ENCODE results near the gene ERFE.

Gene ERFE

DNA sequence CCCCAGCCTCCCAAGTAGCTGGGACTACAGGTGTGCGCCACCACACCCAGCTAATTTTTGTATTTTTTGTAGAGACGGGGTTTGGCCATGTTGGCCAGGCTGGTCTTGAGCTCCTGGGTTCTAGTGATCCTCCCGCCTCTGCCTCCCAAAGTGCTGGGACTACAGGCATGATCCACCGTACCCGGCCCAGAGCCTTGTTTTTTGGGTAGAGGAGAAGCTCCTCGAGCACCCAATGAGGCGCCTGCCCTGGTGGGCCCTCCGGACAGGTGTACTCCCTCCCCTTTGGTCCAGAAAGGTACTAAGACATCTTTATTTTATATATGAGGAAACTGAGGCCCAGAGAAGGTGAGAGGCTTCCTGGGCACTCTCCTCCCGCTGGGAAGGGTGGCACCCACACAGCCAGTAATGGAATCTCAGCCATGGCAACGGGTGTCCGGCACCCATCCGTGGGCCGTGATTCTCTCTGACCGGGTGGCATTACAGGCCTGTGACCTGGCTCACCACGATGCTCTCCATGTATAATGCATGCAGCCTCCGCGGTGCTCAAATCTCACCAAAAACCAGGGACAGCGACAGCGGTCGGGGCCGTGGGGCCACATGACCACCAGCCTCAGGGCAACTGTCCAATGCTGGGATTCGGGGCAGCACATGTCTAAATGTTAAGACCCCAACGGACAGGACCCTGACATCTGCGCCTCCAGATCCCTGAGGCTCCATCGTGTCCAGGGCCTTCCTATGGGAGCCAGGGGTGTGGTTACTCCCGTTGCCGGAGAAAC lies 37.1 kb upstream of the ERFE start:
- Histone ChIP-seq H3K9me3 (ENCODE audit: control insufficient read depth, low read depth, low read length) (no peaks in the 10 kb centered on the region), H3K36me3 (ENCODE audit: control insufficient read depth, low read depth, low read length) (no peaks in the 10 kb centered on the region), H3K9ac (ENCODE audit: low read length) (no peak overlapping the region), H3K27ac (ENCODE audit: low read length) (no peak overlapping the region), H3K4me1 (ENCODE audit: control insufficient read depth, low read depth, low read length) (no peaks in the 10 kb centered on the region), H3K4me3 (ENCODE audit: low read length) (no peak overlapping the region), H3K27me3 (ENCODE audit: control insufficient read depth, insufficient read depth, low read length) (no peaks in the 10 kb centered on the region)

DNA sequence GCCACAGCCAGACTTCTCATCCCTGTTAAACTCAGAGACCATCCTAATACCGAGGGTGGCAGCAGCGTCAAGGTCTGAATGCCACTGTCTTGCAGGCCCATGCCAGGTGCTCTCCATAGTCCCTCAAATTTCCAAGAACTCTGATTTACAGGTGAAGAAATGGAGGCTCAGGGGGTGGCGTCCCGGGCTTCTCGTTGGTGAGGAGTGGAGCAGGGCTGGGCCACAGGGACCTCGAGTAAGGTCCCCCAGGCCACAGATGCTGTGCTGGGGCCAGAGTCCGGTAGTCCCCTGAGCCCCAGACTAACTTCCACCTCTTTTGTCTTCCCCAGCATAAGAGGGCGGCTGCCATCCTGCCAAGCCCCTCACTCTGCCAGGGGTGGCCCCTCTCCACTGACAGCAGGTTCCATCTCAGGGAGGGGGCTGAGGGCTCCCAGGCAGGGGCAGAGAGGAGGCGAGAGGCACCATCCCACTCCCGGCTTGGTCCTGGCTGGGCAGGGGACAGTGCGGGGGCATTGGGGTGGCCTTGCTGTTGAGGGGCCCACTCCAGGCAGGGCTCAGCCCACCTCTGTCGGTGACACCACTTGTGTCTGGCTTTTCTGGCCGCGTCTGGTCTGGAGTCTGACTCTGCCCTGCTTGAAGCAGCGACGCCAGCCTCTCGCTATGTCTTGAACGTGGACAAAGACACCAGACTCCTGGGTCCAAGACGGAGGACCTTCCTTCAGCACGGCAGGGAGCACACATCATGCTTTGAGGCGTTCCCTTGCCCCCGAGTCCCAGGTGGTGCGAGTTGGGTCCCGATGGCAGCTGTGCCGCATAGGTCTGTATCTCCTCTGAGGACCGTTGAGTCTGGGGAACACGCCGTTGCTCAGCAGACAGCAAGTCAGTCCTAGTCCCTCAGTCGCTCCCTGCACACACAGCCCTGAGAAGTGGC lies 36.2 kb upstream of the ERFE start:
- no peaks in the 10 kb centered on the region for H3K9me3 ChIP-seq (ENCODE audit: control insufficient read depth, low read depth, low read length)
- H3K4me3 ChIP-seq (ENCODE audit: low read length): no peak overlapping the region
- H3K9ac ChIP-seq (ENCODE audit: low read length): no peak overlapping the region
- no peaks in the 10 kb centered on the region for H3K36me3 ChIP-seq (ENCODE audit: control insufficient read depth, low read depth, low read length)
- no peaks in the 10 kb centered on the region for H3K4me1 ChIP-seq (ENCODE audit: control insufficient read depth, low read depth, low read length)
- no peaks in the 10 kb centered on the region for H3K27me3 ChIP-seq (ENCODE audit: control insufficient read depth, insufficient read depth, low read length)
- no peak overlapping the region for H3K27ac ChIP-seq (ENCODE audit: low read length)

DNA sequence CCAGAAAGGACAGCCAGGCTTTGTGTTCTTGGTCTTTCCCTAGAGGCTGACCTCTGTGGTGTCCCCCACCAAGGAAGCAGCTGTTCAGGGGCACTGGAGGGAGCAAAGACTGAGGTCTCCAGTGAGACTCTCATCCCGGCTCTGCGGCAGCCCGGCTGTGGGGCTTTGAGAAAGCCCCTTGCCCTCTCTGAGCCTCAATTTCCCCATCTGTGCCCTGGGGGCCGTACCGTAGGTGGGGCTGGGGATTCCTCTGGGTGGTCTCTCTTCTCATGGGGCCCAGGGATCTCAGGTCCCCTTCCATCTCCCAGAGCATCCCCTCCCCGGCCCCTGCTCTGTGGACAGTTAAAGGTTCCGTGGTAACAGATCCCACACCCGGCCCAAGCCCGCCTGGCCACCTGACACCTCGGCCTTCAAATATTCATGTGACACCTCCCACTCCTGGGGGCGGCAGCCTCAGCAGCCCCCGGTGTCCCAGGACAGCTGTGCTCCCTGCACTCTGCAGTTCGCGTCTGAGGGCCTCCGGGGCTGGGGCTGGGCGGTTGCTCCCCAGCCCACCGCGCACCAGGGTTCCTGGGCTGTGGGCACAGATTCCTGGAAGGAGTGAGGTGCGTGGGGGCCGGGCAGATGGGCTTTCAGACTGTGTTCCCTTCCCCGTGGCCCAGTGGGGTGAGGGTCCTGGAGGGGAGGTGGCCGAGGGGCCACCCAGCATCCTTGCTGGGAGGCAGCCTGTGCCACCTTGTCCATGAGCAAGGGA lies 35.4 kb upstream of the ERFE start:
- Histone ChIP-seq H3K4me3 (ENCODE audit: low read length) (no peak overlapping the region), H3K27me3 (ENCODE audit: control insufficient read depth, insufficient read depth, low read length) (no peaks in the 10 kb centered on the region), H3K9ac (ENCODE audit: low read length) (no peak overlapping the region), H3K27ac (ENCODE audit: low read length) (no peak overlapping the region), H3K36me3 (ENCODE audit: control insufficient read depth, low read depth, low read length) (no peaks in the 10 kb centered on the region), H3K4me1 (ENCODE audit: control insufficient read depth, low read depth, low read length) (no peaks in the 10 kb centered on the region), H3K9me3 (ENCODE audit: control insufficient read depth, low read depth, low read length) (no peaks in the 10 kb centered on the region)

DNA sequence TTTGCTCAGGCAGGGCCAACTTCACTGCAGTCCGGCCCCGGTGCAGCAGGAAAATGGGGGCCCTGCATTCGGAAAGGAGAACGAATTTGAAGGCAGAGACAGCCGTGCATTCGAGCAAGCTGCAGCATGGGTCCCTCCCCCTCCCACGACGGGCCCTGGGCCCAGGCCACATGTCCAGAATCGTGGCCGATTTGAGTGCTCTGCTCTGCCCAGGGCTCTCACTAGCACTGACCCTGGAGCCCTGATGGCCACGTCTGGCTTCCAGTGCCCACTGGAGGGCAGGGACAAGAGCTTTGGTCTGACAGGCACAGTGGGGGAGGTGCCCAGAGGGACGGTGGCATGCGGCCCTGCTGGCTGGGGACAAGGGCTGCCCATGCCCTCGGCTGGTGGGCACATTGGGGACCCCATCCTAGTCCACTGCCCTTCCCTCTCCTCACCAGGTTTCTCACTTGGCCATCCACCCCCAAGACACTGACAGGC lies 34.7 kb upstream of the ERFE start:
- H3K9me3 ChIP-seq (ENCODE audit: control insufficient read depth, low read depth, low read length): no peaks in the 10 kb centered on the region
- H3K27ac ChIP-seq (ENCODE audit: low read length): no peak overlapping the region
- H3K4me3 ChIP-seq (ENCODE audit: low read length): no peak overlapping the region
- no peaks in the 10 kb centered on the region for H3K27me3 ChIP-seq (ENCODE audit: control insufficient read depth, insufficient read depth, low read length)
- H3K4me1 ChIP-seq (ENCODE audit: control insufficient read depth, low read depth, low read length): no peaks in the 10 kb centered on the region
- no peaks in the 10 kb centered on the region for H3K36me3 ChIP-seq (ENCODE audit: control insufficient read depth, low read depth, low read length)
- no peak overlapping the region for H3K9ac ChIP-seq (ENCODE audit: low read length)

DNA sequence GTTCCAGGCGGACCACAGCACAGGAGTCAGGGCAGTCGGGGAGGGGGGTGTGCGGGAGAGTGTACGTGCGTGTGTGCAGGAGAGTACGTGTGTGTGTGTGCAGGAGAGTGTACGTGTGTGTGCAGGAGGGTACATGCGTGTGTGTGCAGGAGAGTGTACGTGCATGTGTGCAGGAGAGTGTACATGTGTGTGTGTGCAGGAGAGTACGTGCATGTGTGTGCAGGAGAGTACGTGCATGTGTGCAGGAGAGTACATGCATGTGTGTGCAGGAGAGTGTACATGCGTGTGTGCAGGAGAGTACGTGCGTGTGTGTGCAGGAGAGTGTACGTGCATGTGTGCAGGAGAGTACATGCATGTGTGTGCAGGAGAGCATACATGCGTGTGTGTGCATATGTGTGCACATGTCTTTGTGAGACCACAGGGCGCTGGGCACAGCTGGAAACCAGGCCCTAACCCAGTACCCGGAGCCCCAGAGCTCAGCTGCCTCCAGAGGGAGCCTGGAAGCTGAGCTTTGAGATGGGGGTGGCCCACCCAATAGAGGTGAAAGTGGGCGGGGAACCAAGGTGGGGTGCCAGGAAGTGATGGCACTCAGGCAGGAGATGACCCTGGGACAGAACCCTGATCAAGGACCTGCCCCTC lies 34.2 kb upstream of the ERFE start:
- Histone ChIP-seq H3K27me3 (ENCODE audit: control insufficient read depth, insufficient read depth, low read length) (no peaks in the 10 kb centered on the region), H3K27ac (ENCODE audit: low read length) (no peak overlapping the region), H3K9ac (ENCODE audit: low read length) (no peak overlapping the region), H3K4me1 (ENCODE audit: control insufficient read depth, low read depth, low read length) (no peaks in the 10 kb centered on the region), H3K36me3 (ENCODE audit: control insufficient read depth, low read depth, low read length) (no peaks in the 10 kb centered on the region), H3K9me3 (ENCODE audit: control insufficient read depth, low read depth, low read length) (no peaks in the 10 kb centered on the region), H3K4me3 (ENCODE audit: low read length) (no peak overlapping the region)

DNA sequence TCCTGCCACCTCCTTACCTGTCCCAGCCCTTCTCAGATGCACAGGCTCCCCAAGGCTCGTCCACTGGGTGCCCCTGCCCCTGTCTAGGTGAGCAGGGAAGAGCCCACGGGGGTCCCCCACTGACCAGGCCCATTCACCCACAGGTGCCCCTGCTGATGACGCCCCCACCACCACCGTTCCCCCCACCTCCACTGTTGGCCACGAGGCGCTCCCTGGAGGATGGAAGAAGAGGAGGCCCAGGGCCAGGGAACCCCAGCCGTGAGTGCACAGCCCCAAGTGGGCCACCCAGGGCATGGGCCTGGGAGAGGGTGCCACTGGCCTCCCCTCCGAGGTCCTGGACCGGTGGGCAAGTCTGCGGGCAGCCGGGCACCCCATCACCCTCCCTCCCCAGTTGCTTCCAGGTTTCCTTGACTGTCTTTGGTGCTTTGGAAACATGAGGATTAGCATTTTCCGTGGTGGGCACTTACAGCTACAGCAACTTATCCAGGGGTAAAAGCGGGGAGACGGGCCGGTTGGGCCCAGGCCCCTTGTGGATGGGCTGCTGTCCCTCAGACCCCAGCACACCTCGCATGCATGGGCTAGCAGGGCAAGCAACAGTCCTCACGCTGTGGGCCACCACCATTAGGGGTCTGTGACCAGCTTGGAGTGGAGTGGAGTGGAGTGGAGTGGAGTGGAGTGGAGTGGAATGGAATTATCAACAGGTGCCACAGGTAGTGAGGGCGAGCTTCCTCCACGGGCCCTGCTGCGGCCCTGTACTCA lies 33.5 kb upstream of the ERFE start:
- no peaks in the 10 kb centered on the region for H3K36me3 ChIP-seq (ENCODE audit: control insufficient read depth, low read depth, low read length)
- H3K4me1 ChIP-seq (ENCODE audit: control insufficient read depth, low read depth, low read length): no peaks in the 10 kb centered on the region
- no peaks in the 10 kb centered on the region for H3K9me3 ChIP-seq (ENCODE audit: control insufficient read depth, low read depth, low read length)
- H3K27me3 ChIP-seq (ENCODE audit: control insufficient read depth, insufficient read depth, low read length): no peaks in the 10 kb centered on the region
- no peak overlapping the region for H3K9ac ChIP-seq (ENCODE audit: low read length)
- H3K27ac ChIP-seq (ENCODE audit: low read length): no peak overlapping the region
- H3K4me3 ChIP-seq (ENCODE audit: low read length): no peak overlapping the region

DNA sequence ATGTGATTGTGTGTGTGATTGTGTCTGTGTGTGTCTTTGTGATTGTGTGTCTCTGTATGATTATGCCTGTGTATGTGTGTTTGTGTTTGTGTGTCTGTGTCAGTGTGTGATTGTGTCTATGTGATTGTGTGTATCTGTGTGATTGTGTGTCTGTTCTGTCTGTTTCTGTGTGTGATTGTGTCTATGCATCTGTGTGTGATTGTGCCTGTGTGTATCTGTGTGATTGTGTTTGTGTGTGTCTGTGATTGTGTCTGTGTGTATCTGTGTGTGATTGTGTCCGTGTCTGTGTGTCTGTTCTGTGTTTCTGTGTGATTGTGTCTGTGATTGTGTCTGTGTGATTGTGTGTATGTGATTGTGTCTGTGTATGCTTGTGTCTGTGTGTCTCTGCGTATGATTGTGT lies 32.4 kb upstream of the ERFE start:
- no peak overlapping the region for H3K4me3 ChIP-seq (ENCODE audit: low read length)
- no peak overlapping the region for H3K27ac ChIP-seq (ENCODE audit: low read length)
- H3K9me3 ChIP-seq (ENCODE audit: control insufficient read depth, low read depth, low read length): no peaks in the 10 kb centered on the region
- H3K4me1 ChIP-seq (ENCODE audit: control insufficient read depth, low read depth, low read length): no peaks in the 10 kb centered on the region
- no peaks in the 10 kb centered on the region for H3K27me3 ChIP-seq (ENCODE audit: control insufficient read depth, insufficient read depth, low read length)
- no peak overlapping the region for H3K9ac ChIP-seq (ENCODE audit: low read length)
- H3K36me3 ChIP-seq (ENCODE audit: control insufficient read depth, low read depth, low read length): no peaks in the 10 kb centered on the region

DNA sequence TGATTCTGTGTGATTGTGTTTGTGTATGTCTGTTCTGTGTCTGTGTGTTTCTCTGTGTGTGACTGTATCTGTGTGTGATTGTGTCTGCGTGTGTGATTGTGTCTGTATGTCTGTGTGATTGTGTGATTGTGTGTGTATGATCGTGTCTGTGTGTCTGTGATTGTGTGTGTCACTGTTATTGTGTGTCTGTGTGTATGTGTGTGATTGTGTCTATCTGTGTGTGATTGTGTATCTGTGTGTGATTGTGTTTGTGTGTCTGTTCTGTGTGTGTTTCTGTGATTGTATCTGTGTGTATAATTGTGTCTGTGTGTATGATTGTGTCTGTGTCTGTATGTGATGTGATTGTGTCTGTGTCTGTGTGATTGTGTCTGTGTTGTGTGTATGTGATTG lies 32.0 kb upstream of the ERFE start:
- no peak overlapping the region for H3K9ac ChIP-seq (ENCODE audit: low read length)
- H3K27ac ChIP-seq (ENCODE audit: low read length): no peak overlapping the region
- no peaks in the 10 kb centered on the region for H3K4me1 ChIP-seq (ENCODE audit: control insufficient read depth, low read depth, low read length)
- no peaks in the 10 kb centered on the region for H3K9me3 ChIP-seq (ENCODE audit: control insufficient read depth, low read depth, low read length)
- no peaks in the 10 kb centered on the region for H3K27me3 ChIP-seq (ENCODE audit: control insufficient read depth, insufficient read depth, low read length)
- H3K4me3 ChIP-seq (ENCODE audit: low read length): no peak overlapping the region
- H3K36me3 ChIP-seq (ENCODE audit: control insufficient read depth, low read depth, low read length): no peaks in the 10 kb centered on the region

DNA sequence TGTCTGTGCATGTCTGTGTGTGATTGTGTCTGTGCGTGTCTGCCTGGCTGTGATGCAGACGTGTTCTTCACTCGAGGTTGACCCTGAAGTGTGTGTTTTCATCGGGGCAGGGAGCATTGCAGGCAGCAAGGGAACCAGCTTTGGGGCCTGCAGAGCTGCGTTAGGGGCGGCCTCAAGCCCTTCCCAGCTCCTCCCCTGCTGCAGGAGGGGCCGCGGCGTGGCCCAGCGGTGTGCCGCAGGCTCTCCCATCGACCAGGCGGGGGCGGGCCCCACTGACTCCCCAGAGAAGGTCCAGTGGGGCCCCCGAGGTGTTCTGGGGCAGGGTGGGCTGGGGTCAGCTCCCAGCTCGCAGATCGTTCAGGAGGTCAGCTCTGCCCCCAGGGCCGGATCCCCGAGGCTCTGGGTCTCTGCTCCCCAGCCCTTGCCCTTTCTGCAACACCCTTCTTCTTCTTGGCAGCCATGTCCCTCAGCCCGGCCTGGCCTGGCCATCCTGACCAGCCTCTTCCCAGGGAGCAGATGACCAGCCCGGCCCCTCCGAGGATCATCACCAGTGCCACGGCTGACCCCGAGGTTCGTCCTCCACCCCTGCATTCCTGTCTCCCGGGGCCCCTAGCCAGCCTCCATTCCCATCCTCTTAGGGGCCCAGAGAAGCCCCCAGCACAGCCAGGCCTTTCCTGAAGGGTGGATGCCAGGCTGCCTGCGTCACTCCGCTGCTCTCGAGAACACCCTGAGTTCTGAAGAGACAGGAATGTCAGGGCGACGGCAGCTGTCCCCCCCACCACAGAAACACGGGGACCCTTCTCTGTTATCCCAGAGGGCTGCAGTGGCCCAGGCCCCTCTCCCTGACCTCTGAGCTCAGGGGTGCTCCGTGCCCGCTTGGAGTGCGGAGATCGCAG lies 31.4 kb upstream of the ERFE start:
- Histone ChIP-seq H3K9ac (ENCODE audit: low read length) (no peak overlapping the region), H3K9me3 (ENCODE audit: control insufficient read depth, low read depth, low read length) (no peaks in the 10 kb centered on the region), H3K4me3 (ENCODE audit: low read length) (no peak overlapping the region), H3K4me1 (ENCODE audit: control insufficient read depth, low read depth, low read length) (no peaks in the 10 kb centered on the region), H3K27ac (ENCODE audit: low read length) (no peak overlapping the region), H3K27me3 (ENCODE audit: control insufficient read depth, insufficient read depth, low read length) (no peaks in the 10 kb centered on the region), H3K36me3 (ENCODE audit: control insufficient read depth, low read depth, low read length) (no peaks in the 10 kb centered on the region)

DNA sequence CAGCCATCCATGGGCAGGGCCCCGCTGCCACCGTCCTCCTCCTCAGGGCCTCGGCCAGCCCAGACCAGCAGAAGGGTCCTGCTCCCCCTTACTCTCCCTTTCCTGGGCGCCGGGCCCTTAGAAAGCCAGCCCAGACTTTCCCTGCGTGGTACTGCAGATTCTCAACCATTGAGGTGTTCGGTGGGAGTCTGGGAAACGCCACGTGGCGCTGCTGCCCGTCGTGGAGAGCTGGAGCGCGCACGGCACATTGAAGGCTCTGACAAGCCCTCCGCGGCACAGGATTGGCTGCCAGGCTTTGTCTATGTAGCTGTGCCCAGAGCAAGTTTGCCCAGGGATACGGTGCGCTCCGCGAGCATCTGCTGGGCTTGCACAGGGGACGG lies 30.7 kb upstream of the ERFE start:
- Histone ChIP-seq H3K4me1 (ENCODE audit: control insufficient read depth, low read depth, low read length) (no peaks in the 10 kb centered on the region), H3K27me3 (ENCODE audit: control insufficient read depth, insufficient read depth, low read length) (no peaks in the 10 kb centered on the region), H3K9me3 (ENCODE audit: control insufficient read depth, low read depth, low read length) (no peaks in the 10 kb centered on the region), H3K27ac (ENCODE audit: low read length) (no peak overlapping the region), H3K9ac (ENCODE audit: low read length) (no peak overlapping the region), H3K36me3 (ENCODE audit: control insufficient read depth, low read depth, low read length) (no peaks in the 10 kb centered on the region), H3K4me3 (ENCODE audit: low read length) (no peak overlapping the region)
